ENCODE results near the gene LYPD3. TPM values are rescaled to one million over a fixed set of nuclear protein-coding genes. Genes with fewer than 3 reads are reported as not detected.

Gene LYPD3
- polyA plus RNA-seq, 1 donor (not counting 4 experiments of a cell fraction or from before 2014, with no cell fraction given): 163 TPM

DNA sequence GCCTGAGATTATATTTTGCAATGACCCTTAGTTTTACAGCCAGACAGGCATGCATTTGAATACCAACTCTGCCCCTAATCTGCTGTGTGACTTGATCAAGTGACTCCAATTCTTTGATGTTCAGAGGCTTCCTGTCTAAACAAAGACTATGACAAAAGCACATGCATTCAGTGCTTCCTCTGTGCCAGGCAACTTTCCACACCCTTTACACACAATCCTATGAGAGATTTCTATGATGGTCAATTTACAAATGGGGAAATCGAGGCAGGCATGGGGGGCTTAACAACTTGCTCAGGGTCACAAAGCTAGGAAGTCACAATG is 3.7 kb upstream of the LYPD3 start:
- H3K79me2 ChIP-seq (ENCODE audit: control insufficient read depth, insufficient read depth, low read length): peaks cover 10% of the 10 kb centered on the region
- FAIRE-seq (no peak), DNase-seq (ENCODE audit: low read depth, low spot score) (no peak)
- H3K27ac ChIP-seq (ENCODE audit: control insufficient read depth, insufficient read depth, low read length): peak overlapping the region; percentile 13
- no peak overlapping the region for H3K4me3 ChIP-seq (ENCODE audit: control insufficient read depth in 2 of 3, extremely low read depth in 1 of 3, insufficient read depth in 2 of 3, low read depth in 1 of 3, low read length in 3 of 3)
- H2AFZ ChIP-seq (ENCODE audit: control insufficient read depth, low read length): no peak overlapping the region
- no peaks in the 10 kb centered on the region for H3K9me3 ChIP-seq (ENCODE audit: control insufficient read depth, low read depth, low read length)
- peaks cover 52% of the 10 kb centered on the region for H3K4me1 ChIP-seq (ENCODE audit: control insufficient read depth, extremely low read depth, insufficient read depth, low read length)
- peaks cover 4% of the 10 kb centered on the region for H3K9me1 ChIP-seq (ENCODE audit: control insufficient read depth, extremely low read depth, insufficient read depth, low read length)
- dilution Hi-C loops (cut with MboI; ENCODE audit: extremely low pct_ligation_motif_present, low sequenced_read_pairs): no loop called here
- TF ChIP-seq, protein P1, sequence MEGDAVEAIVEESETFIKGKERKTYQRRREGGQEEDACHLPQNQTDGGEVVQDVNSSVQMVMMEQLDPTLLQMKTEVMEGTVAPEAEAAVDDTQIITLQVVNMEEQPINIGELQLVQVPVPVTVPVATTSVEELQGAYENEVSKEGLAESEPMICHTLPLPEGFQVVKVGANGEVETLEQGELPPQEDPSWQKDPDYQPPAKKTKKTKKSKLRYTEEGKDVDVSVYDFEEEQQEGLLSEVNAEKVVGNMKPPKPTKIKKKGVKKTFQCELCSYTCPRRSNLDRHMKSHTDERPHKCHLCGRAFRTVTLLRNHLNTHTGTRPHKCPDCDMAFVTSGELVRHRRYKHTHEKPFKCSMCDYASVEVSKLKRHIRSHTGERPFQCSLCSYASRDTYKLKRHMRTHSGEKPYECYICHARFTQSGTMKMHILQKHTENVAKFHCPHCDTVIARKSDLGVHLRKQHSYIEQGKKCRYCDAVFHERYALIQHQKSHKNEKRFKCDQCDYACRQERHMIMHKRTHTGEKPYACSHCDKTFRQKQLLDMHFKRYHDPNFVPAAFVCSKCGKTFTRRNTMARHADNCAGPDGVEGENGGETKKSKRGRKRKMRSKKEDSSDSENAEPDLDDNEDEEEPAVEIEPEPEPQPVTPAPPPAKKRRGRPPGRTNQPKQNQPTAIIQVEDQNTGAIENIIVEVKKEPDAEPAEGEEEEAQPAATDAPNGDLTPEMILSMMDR (optimal IDR thresholded peaks at IDR 0.05 in 1 of 3, IDR thresholded peaks at IDR 0.05 in 1 of 3, conservative IDR thresholded peaks at IDR 0.05 in 1 of 3; ENCODE audit: extremely low read depth in 1 of 3, insufficient read depth in 2 of 3, low read length in 3 of 3): no peak
- TF ChIP-seq EZH2 (IDR thresholded peaks at IDR 0.05; ENCODE audit: low read length): no peak
- no peaks in the 10 kb centered on the region for H3K27me3 ChIP-seq (ENCODE audit: control insufficient read depth, extremely low read depth, insufficient read depth, low read length)
- H3K4me2 ChIP-seq (ENCODE audit: control insufficient read depth, extremely low read depth, insufficient read depth, low read depth, low read length): no peak overlapping the region
- H3K9ac ChIP-seq (ENCODE audit: control insufficient read depth, extremely low read depth, insufficient read depth, low read length): no peak overlapping the region
- H3K36me3 ChIP-seq (ENCODE audit: control insufficient read depth in 2 of 2, extremely low read depth in 1 of 2, insufficient read depth in 2 of 2, low read length in 2 of 2): peaks cover 0 to 2% of the 10 kb centered on the region in 2 experiments
- no peaks in the 10 kb centered on the region for H4K20me1 ChIP-seq (ENCODE audit: control insufficient read depth, extremely low read depth, insufficient read depth, low read length)

DNA sequence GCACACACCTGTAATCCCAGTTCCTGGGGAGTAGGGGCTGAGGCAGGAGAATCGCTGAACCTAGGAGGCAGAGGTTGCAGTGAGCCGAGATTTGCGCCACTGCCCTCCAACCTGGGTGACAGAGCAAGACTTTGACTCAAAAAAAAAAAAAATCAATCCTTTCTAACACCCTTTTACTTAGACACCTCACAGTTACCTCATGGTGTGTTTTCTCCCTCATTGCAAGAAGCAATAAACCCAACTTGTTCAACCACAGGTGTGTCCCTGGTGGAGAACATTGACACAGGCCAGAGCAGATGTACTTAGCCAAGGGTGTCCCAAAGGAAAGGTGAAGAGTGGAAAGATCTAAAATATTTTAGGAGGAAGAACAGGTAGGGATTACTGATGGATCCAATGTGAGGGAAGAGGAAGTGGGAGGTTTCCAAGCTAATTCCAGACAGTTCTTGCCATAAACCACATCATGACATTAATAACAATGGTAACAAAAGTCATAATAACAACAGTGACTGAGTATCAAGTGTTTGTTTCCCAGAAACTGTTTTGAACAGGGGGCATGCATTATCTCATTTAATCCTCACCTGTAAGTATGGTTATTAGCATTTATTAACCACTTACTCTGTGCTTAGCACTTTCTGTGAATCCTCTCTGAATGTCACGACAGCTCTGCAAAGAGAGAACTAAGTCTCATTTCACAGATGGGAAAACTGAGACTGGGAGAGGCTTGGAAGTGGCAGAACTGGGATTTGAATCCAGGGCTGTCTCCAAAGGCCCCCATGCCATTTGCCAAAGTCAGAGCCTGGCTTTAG is 3.1 kb upstream of the LYPD3 start:
- Histone ChIP-seq H3K9ac (ENCODE audit: control insufficient read depth, extremely low read depth, insufficient read depth, low read length) (no peak overlapping the region), H2AFZ (ENCODE audit: control insufficient read depth, low read length) (no peak overlapping the region), H3K9me3 (ENCODE audit: control insufficient read depth, low read depth, low read length) (no peaks in the 10 kb centered on the region), H4K20me1 (ENCODE audit: control insufficient read depth, extremely low read depth, insufficient read depth, low read length) (no peaks in the 10 kb centered on the region), H3K4me3 (ENCODE audit: control insufficient read depth in 2 of 3, extremely low read depth in 1 of 3, insufficient read depth in 2 of 3, low read depth in 1 of 3, low read length in 3 of 3) (no peak overlapping the region), H3K36me3 (ENCODE audit: control insufficient read depth in 2 of 2, extremely low read depth in 1 of 2, insufficient read depth in 2 of 2, low read length in 2 of 2) (peaks cover 0 to 2% of the 10 kb centered on the region in 2 experiments), H3K9me1 (ENCODE audit: control insufficient read depth, extremely low read depth, insufficient read depth, low read length) (peaks cover 4% of the 10 kb centered on the region), H3K27ac (ENCODE audit: control insufficient read depth, insufficient read depth, low read length) (peak overlapping the region; percentile 69), H3K27me3 (ENCODE audit: control insufficient read depth, extremely low read depth, insufficient read depth, low read length) (no peaks in the 10 kb centered on the region), H3K4me1 (ENCODE audit: control insufficient read depth, extremely low read depth, insufficient read depth, low read length) (peaks cover 52% of the 10 kb centered on the region), H3K4me2 (ENCODE audit: control insufficient read depth, extremely low read depth, insufficient read depth, low read depth, low read length) (peak overlapping the region; percentile 74), H3K79me2 (ENCODE audit: control insufficient read depth, insufficient read depth, low read length) (peaks cover 10% of the 10 kb centered on the region)
- dilution Hi-C loops (cut with MboI; ENCODE audit: extremely low pct_ligation_motif_present, low sequenced_read_pairs): no loop called here
- DNase-seq (ENCODE audit: low read depth, low spot score) (no peak), FAIRE-seq (peak; percentile 74)
- TF ChIP-seq, protein P1 (optimal IDR thresholded peaks at IDR 0.05 in 1 of 3, IDR thresholded peaks at IDR 0.05 in 1 of 3, conservative IDR thresholded peaks at IDR 0.05 in 1 of 3; ENCODE audit: extremely low read depth in 1 of 3, insufficient read depth in 2 of 3, low read length in 3 of 3): no peak
- TF ChIP-seq EZH2 (IDR thresholded peaks at IDR 0.05; ENCODE audit: low read length): no peak

All from keratinocyte (primary cell).